ELR (cell line): ENCODE results near the gene TNNT2.

Experiments
- DNase-seq: peaks from one replicate; pipeline ENCODE4 v3.0.0-alpha.2; 2015; ENCODE audit warnings: low read depth

Gene TNNT2

DNA sequence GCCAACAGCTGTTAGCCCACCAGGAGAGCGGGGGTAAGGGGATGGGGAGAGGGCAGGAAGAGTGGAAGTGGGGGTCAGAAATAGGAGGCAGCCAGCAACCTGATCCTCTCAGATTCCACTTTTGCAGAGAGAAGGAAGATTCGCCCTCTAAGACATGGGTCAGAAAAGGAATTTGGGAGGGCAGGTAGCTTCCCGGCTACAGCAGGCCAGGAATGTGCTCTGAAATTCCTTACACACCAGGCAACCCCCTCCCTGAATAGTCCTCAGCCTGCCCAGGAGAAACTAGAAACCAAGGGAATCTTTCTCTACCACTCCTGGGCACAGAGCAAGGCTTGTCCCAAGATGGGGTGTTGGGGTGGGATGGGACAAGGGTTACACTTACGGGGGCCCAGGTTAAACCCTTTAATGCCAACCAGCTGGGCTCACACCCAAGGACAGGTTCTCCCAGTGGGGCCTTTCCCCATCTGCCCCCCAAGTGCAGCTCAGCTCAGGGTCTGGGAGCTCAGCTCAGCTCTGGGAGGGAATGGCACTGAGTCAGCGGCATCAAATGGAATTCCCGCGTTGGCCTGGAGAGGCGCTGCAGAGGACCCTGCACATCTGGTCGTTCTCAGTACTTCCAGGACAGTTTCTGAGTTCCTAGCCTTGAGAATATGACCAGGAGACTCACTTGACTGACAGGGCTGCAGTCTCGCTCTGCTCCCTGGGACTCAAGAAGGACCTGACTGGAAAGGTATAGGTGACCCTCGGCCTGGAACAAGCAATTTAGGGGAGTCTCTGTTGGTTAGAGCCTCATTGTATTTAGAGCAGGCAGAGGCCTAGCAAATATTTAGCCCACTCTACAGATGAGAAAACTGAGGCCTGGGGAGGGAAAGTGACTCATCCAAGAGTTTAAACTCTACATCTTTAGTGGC is 761 bp downstream of the TNNT2 start:
- peak; percentile 51 for DNase-seq

DNA sequence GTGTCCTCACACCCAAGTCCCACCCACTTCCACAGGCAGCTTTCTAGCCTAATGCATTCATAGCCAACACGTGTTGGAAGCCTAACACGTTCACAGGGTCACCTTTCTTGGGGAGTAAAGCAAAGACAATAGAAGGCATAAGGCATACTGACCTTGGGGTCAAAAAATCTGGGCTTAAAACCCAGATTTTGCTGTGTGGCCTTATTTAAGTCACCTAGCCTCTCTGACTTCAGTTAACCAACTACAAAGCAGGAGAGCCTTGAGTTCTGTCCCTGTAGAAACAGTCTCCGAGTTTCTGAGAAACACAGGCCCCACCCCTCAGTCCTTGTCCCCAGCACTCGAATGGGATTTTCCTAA is 1.4 kb downstream of the TNNT2 start:
- no peak for DNase-seq

DNA sequence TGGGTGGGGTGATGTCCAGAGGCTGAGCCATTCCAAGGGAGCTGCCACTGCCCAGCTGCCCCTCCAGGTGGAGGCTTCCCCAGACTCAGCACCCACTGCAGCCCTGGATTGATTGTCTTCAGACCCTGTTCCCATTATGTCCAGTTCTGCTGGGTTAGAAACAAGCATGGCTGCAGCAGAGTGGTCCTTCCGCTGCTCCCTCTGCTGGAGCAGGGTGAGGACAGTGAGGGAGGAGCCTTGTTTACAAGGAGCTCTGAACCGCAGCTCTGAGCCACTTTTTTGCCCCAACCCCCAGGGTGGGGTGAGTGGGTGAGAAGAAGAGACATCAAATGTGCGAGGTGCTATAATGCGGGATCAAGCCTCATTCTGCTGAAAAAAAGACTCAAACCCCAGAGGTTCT is 2.3 kb downstream of the TNNT2 start:
- no peak for DNase-seq

DNA sequence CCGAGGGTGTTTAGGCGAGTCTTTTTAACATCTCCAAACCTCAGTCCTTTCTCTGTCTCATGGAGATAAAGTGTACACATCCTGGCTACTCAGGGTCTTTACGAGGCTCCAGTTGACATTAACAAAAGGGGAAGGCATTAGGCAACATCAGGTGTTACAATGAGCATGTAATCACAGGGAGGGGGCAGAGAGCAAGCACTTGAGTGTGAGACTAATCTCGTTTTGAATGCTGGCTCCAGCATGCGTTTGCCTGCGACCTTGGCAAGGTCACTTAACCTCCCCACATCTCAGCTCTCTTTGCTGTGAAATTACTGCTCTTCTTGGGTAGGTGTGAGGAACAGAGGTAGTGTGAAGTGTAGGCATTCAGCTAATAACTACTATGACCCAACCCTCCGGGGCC is 3.1 kb downstream of the TNNT2 start:
- no peak for DNase-seq

DNA sequence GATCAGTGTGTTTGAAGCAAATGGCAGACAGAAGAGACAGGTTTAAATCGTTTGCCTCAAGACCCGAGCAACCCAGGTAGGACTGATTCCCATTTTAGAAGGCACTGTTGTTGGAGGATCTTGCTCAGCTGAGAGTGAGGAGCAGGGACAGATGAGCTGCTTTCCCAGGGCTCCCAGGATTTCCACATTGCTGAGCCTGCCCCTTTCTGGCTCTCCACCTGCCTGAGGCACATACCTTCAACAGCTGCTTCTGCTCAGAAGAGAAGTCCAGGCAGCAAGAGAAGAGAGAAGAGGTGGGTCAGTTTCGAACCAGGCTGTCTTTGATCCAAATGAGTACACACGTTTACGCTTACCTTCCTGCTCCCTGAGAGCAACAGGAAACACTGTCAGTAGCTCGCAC is 5.7 kb downstream of the TNNT2 start:
- no peak for DNase-seq

DNA sequence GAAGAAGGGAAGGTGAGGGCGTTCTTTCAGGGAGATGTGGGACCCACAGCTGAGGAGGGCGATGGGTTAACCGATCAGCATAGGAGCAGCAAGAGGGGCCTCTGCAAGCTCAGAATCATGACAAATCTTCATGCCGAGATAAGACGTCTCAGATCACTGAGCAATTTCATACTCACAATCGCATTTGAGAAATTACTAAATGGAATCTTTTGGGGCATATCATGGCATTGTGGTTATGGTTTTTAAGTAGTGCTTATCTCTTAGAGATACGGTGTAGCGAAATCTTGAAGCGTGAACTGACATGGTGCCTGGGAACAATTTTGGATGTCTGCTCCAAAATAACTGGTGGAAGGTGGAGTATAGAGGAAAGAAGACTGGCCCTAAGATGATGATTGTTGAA is 6.2 kb downstream of the TNNT2 start:
- DNase-seq, result no peak

DNA sequence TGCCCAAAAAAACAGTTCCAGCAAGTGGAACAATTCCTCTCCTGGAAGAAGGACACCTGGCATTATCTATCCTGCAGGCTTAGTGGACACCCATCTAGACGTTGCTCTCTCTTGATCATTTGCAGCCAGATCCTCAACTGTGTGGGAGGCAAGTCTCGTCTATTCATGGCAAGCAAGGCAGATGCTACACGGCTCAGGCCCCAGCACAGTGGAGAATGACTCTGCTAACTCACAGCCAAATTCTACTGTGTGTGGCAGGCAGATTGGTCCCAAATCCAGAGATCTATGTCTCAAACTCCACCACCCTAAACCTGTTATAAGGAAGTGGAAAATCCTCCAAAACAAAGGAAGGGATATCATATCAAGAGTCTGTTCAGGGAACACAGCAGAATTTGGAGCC is 7.0 kb downstream of the TNNT2 start:
- DNase-seq, result no peak

DNA sequence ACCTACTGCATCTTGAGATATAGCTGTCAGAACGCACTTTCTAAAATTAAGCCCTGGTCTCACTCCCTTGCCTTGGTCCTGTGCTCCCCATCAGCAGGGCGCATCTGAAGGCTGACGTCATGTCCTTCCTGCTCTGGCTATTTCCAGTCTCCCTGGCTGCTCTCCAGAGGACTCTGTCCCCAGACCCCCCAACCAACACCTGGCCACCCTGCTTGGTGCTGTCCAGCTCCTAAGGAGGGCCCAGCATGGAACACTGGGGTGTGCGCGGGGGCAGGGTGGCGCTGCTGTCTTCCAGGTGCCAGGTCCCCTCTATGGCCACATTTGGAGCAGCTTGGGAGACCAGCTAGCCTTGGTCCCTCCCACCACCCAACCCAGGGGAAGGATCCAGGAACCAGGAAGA is 8.3 kb downstream of the TNNT2 start:
- DNase-seq, result no peak

DNA sequence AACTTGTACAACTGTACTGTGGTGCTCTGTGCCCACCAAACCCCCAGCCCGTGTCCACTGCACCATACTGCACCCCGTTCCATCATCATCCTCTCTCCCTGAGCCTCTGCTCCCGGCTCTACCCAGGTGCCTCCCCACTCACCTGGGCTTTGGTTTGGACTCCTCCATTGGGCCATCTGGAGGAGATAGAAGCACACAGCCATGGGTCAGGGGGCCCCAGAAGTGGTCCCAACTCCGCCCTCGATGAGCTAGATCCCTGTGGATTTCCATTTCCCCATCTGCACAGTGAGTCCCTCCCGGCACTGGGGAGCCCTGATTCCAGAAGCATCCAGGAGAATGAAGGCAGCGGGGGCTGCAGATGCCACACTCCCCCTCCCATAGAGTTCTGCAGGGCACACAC is 10.8 kb downstream of the TNNT2 start:
- no peak for DNase-seq

DNA sequence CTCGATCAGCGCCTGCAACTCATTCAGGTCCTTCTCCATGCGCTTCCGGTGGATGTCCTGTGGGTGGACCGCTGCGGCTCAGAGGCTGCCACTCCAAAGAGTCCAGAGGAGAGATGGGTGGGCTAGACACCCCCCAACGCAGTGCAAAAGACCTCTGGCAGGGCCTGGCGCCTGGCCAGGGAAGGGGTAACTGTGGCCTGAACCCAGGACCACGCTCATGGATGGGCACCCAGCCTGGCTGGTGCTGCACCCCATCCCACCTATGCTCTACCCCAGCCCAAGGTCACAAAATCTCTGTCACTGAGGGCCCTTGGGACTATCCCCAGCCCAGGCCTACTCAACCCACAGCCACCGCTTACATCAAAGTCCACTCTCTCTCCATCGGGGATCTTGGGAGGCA is 12.2 kb downstream of the TNNT2 start:
- DNase-seq, result no peak

DNA sequence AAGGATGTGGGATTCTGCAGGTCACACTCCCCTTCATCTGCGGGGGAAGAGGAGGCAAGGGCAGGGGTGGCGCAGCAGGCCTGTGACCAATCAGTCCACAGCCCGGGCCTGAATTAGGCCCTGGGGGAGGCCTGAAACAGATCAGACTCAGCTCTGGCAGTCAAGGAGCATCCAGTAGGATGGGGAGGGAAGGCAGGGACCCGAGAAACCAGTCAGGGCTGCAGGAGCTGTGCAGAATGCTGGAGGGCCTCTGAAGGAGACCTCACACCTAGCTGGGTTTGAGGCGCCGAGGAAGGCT is 12.7 kb downstream of the TNNT2 start:
- DNase-seq, result no peak

DNA sequence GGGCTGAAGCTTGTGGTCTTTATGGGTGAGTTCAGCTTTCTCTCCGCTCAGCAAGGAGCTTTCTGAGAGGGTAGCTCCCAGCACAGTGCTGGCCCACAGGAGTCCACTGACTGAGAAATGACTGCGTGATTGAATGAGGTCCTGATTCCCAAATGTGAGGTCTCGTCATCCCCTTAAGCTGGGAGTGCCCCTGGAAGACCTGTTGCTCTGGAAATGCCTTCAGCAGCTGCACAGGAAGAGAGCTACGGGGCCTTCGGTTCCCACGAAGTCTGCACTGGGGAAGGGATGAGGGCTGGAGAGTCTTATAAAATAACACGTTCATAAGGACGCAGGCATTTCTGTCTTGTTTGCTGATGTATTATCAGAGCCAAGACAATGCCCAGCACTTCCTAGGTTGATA is 14.0 kb downstream of the TNNT2 start:
- no peak for DNase-seq

DNA sequence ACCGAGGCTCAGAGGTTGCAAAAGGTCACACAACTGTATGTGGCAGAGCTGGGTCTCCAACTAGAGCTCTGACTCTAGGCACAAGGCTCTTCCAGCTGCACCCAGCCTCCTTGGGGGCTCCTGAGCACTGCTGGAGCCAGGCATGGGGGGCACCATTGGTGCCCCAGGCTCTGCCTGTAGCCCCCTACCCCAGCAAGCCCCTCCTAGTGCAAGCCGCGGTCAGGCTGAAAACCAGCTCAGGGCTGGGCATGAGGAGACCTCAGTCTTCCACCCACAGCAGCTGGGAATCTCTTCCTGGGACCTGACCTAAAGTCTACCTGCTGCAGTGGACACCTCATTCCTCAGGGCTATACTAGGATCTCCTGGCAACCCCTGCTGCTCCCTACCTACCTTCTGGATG is 14.6 kb downstream of the TNNT2 start:
- DNase-seq, result no peak

DNA sequence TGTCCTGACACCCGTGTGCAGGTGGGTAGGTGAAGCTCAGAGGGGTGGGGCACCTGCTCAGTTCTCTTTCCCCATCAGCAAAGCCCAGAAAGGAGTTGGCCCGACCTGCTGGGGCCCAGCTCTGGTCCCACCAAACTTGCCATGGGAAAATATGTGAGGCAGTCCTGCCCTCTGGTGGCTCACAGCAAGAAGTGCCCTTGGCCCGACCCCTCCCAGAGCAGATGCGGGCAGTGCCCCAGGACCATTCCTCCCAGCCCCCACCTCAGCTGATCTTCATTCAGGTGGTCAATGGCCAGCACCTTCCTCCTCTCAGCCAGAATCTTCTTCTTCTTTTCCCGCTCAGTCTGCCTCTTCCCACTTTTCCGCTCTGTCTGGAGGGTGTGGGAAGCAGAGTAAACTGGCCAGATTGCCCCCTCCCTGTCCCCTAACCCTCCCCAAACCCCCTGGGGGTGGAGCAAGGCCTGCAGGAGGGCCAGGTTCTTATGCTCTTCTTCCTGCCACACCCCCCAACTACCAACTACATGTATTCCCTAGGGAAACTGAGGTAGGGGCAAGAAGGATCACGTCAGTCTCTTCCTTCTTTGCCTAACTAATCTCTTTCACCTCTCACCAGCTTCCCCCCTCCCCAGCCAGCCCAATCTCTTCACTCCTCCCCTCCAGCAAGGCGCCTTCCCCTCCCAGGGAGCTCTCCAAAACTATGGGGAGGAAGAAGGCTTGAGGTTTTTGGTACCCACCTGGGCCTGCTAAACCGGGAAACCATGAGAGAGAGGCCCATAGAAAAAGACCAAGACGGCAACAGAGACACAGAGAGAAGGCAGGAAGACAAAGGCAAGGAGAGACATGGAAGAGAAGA is 15.6 kb downstream of the TNNT2 start:
- DNase-seq, result peak; percentile 65

DNA sequence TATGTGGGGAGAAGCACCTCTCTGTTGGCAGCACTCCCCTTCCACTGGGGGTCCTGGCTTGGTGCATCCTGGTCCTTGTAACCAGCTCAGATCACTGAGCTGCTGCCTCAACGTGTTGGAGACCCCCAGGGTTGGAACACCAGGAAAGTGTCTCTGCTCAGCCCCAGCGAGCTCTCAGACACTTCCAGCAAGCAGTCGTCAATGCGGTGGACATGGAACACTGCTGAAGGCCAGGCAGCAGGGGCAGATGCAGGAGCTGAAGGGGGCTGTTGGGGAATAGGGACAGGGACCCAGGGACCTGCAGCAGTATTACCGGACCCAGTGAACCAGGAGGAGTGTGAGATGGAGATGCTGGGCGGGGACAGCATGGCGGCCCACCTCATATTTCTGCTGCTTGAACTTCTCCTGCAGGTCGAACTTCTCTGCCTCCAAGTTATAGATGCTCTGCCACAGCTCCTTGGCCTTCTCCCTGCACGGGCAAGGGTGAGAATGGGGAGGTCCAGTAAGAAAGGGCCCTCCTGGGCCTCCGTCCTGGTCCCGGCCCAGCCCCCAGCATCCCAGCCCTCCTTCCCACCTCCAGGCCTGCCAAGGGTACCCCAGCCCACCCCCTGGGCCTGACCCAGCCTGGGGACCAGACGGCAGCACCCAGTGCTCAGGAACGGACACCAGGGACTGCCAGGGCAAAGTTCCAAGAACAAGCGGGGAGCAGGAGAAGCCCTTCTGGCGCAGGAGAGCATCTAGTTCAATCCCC is 16.4 kb downstream of the TNNT2 start:
- DNase-seq, result no peak

DNA sequence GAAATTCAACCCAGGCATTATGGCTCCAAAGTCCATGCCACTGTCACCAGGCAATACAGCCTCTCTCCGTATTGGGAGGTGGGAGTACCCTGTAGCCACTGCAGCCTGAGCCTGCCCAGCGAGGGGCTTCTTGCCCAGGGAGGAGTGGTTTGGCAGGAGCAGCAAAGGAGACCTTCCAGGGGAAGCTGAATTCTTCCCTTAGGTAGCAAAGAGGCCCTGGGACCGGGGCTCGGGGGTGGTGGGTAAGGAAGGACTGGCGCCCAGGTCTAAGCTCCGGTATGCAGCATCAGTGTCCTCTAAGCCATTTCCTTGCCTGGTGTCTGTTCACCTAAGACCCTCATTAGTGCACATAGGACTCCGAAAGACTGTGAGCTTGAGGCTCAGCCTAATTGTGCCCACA is 17.0 kb downstream of the TNNT2 start:
- no peak for DNase-seq

DNA sequence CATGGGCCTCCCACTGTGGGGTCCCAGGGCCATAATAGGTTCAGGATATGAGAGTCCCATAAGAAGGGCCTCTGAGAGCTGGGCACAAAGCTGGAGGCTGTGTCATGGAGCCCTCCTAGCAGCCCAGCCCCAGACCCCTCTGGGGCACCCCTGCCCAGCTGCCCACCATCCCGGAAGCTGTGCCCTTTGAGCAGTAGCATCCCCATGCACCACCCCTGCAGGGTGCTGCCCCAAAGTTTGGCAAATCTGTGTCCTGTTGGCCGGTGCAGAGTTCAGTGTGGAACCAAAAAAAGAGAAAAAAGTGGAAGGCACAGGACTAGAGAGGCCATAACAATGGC is 17.6 kb downstream of the TNNT2 start:
- no peak for DNase-seq

DNA sequence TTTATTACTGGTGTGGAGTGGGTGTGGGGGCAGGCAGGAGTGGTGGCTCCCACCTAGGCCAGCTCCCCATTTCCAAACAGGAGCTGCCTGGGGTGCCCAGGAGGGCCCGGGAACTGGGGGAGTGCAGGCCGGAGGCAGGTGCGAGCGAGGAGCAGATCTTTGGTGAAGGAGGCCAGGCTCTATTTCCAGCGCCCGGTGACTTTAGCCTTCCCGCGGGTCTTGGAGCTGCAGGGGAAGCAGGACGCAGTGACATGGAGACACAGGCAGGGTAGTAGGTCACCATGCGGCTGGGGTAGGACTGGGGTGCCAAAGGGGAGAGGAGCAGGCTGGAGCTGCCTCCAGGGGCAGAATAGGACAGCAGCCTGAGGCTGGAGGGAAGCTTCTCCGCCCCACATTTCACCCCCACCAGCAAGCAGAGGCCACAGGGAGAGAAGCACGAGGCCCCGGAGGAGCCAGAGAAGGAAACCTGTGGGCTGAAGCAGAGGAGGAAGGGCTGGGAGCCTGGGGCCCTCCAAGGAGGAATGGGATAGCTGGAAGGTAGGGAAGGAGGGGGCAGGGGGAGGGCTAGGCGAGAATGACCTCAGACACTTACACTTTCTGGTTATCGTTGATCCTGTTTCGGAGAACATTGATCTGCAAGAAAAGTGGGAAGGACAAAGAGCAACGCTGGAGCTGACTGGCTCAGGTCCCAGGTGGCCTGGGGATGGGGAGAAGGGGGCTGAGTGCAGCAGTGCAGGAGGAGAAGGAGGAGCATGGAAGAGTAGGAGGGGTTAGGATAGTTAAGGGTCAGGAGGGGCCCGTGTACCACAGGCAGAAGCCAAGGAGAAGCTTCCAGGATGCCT is 18.2 kb downstream of the TNNT2 start:
- no peak for DNase-seq

DNA sequence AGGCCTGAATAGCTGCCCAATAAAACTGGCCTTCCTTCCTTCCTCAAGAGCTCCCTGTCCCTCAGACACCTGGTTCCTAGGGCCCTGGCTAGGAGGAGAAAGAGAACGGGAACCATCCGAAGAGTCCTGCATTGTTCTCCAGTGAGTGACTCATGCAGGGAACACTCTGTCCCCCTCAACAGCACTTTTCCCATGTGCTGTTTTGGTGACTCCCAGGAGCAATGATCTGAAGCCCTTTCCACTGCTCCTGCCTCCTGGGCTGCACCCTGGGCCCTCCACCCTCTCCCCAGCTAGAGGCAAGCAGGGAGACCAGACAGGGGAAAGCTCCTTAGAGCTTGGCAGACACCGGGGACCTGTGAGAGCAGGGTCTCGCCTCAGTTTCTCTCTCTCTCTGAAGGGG is 18.9 kb downstream of the TNNT2 start:
- DNase-seq, result peak; percentile 24

DNA sequence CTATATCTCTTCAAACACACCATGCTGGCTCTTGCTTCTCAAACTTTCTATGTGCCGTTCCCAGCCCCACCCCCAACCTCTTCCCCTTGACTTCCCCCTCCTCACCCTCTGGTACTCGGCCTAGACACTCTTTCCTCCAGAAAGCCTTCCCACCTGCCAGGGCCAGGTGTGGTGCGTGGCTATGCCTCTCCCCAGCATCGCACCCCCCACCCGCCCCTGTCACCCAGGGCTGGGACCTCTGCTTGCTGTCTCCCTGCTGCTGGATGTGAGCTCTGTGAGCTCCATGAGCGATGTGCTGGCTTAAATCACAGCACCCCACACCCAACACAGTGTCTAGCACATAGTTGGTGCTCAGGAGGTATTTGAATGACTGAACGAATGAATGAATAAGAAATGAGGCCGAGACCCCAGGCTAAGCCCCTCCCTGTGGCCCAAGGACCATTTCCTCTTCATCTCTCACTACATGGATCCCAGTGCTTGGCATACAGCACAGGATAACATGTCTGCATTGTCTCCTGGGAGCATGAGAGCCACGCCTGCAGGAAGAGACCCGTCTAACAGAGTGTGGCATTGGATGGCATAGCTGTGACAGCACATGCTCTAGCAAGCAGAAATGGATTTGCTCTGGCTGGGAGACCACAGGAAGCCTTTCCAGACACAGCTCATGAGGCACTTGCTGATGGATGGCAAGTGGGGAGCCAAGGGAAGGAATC is 19.7 kb downstream of the TNNT2 start:
- no peak for DNase-seq

DNA sequence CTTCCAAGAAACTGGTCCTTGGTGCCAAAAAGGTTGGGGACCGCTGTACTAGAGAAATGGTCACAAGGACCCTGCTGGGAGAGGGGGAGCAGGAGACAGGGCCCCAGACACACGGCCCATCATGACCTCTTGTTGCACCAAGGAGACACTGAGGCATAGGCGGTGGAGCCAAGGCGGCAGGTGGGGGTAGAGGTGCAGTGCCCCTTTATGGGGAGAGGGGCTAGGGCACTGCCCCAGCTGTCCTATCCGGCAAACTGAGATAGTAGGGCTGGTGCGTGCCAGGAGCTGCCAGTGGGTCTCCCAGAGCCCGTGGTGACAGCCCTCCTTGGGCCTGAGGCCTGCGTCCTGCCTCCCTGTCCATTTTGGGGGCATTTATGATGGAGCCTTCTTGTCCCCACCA is 20.3 kb downstream of the TNNT2 start:
- no peak for DNase-seq
